Stimulated activated naive CD8-positive, alpha-beta T cell treated with anti-CD3 and anti-CD28 coated beads, Interleukin-15, amount 100 ng/mL, for 72 hours (primary cell): Measurements from ENCODE around the gene FARS2.
A peak's percentile ranks its signal among the peaks of the same experiment; 100 is the strongest.
"Not testable (repeated sequence)": the region's sequence is repeated elsewhere in the genome, so short reads cannot be mapped to it uniquely, and the experiment has no call there.

ENCODE experiments used
- ATAC-seq: fragments of 150-1000 bp; cut with Tn5 transposase; 2 replicates; pipeline ENCODE4 v1.10.0; 2021; ENCODE audit warnings: mild to moderate bottlenecking, moderate library complexity
- DNase-seq, 2 donors: peaks; one replicate each; pipeline ENCODE4 v3.0.0; 2021 to 2022
- H3K27ac Mint-ChIP-seq, 2 donors: one replicate each; pipeline ENCODE4 v1.8.0; 2022; ENCODE audit warnings: mild to moderate bottlenecking in 2 of 2, mixed read lengths in 2 of 2, moderate library complexity in 2 of 2
- H3K27me3 Mint-ChIP-seq: one replicate; pipeline ENCODE4 v1.8.0; 2022; ENCODE audit warnings: mixed read lengths
- H3K4me1 Mint-ChIP-seq: one replicate; pipeline ENCODE4 v1.8.0; 2022; ENCODE audit warnings: mild to moderate bottlenecking, mixed read lengths
- H3K4me3 Mint-ChIP-seq, 2 donors: one replicate each; pipeline ENCODE4 v1.8.0; 2022; ENCODE audit warnings: mild to moderate bottlenecking in 2 of 2, mixed read lengths in 2 of 2, moderate library complexity in 1 of 2
- H3K9me3 Mint-ChIP-seq, 2 donors: one replicate each; pipeline ENCODE4 v1.8.0; 2022; ENCODE audit warnings: mixed read lengths in 2 of 2

The FARS2 gene

DNA sequence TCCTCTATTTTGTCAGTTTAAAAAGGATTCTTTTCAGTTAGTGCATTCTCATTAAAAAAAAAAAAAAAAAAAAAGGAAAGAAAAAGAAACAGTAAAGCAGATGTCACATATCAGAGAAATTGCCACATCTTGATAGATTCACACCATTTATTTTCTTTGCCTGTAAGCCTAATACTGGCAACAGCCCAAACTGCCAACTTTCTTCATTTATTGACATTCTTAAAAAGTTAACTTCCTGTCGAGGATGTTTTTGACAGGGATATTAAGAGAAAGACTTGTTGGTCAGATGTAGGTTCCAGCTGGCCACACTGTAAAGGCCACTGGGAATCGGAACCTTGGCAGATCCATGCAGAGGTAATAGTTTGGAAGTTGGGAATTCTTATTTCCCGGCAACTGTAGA, 412.8 kb downstream of the FARS2 start:
- no peak for ATAC-seq
- peaks cover 35% of the 10 kb centered on the region for H3K4me1 Mint-ChIP-seq
- H3K4me3 Mint-ChIP-seq: no peak overlapping the region
- H3K27ac Mint-ChIP-seq: no peak overlapping the region
- H3K9me3 Mint-ChIP-seq: no peaks in the 10 kb centered on the region
- no peak for DNase-seq
- no peaks in the 10 kb centered on the region for H3K27me3 Mint-ChIP-seq

DNA sequence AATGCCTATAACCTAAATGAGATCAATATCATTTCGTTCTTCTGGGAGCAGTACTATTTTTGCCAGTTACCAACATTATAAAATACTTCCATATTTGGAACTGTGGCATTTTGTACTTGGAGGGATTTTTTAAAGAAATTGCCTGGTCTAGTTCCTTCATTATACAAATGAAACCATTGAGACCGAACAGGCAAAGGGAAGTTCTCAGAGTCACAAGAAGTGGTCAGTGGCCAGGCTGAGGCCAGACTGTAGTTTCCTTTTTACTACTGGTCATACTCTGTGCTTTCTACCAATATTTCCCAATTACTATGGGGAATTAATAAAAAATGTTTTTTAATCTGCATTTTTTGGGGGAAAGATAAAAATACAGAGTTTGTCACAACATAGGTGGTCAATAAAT, 413.4 kb downstream of the FARS2 start:
- no peak for DNase-seq
- peaks cover 41% of the 10 kb centered on the region for H3K4me1 Mint-ChIP-seq

DNA sequence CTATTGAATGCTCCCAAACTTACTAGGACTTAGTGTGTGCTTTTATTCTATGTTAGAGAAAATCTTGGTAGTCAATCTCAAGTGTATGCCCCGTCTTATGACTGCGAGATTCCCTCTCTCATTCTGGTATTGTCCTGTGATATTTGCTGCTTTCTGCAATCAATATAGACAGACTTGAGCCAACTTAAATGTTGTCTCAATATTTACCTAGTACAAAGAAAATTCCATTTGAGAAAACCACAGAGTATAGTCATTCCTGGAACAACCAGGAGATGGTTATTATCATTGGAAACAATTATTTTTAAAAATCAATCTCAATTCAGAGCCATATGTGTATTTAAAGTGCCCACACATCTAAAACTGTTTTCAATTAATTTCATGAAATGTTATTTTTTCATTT, 415.4 kb downstream of the FARS2 start:
- Mint-ChIP-seq H3K27me3 (no peaks in the 10 kb centered on the region), H3K9me3 (no peaks in the 10 kb centered on the region), H3K4me1 (peaks cover 41% of the 10 kb centered on the region), H3K27ac (no peak overlapping the region), H3K4me3 (no peak overlapping the region)
- ATAC-seq: no peak
- DNase-seq: no peak

More for the DNA sequence above, 413.4 kb downstream of the FARS2 start:
- no peaks in the 10 kb centered on the region for H3K27me3 Mint-ChIP-seq
- ATAC-seq: no peak
- no peaks in the 10 kb centered on the region for H3K9me3 Mint-ChIP-seq
- H3K4me3 Mint-ChIP-seq: no peak overlapping the region
- H3K27ac Mint-ChIP-seq: no peak overlapping the region

DNA sequence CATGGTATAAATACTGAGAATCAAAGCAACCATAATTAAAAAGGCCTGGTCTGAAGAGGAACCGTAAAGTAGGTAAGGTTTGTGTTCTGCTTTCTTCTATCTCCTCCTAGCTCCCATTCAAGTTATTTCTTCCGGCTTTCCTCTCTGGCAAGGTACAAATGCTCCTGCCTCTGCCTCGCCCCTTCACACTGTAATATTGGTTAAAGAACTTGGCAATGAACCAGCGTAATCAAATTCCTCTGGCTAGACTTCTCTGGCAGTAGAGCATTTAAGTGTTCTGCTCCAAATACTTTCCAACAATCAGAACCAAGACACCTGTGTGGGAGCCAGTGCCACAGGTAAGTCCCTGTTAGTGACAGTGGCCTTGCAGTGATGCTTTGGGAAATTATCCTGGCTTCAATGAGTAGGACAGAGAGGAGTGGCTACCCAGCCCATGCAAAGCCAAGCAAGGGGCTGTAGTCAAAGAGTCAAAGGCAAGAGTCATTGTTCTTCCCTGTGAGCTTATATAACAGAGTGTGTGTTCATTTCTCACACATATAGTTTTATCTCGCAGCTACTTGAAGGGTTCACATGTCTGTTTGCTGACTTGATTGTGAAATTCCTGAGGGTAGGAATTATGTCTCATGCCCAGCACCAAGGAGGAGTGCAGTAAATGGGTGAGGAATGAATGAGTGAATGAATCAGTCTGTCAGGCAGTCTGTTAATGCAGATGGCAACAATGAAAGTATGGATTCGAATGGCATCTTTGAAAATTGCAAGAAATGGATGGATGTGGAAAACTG, 416.1 kb downstream of the FARS2 start:
- DNase-seq: no peak
- Mint-ChIP-seq H3K27me3 (no peaks in the 10 kb centered on the region), H3K4me3 (no peak overlapping the region), H3K27ac (no peak overlapping the region), H3K4me1 (peaks cover 36% of the 10 kb centered on the region), H3K9me3 (no peaks in the 10 kb centered on the region)
- no peak for ATAC-seq

DNA sequence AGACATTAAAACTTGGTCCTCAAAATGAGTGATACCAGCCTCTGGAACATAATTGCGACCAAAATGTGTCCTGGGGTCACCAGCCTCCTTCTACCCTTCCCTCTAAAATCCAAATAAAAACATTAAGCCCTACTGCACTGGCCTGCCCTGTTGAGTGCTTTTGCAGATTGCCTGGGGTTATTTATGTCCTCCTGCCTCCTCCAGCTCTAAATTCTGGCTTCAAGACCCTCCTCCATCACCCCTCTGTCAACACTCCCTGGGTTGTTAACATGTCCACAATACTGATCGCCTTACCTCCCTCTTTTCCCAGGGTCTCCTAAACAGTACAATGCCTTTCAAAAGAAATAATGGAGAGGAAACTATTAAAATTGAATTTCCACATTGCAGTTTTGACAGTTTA, 418.0 kb downstream of the FARS2 start:
- H3K27me3 Mint-ChIP-seq: no peaks in the 10 kb centered on the region
- no peak for DNase-seq
- ATAC-seq: no peak
- H3K9me3 Mint-ChIP-seq: peaks cover 0 to 7% of the 10 kb centered on the region in 2 donors
- no peak overlapping the region for H3K4me3 Mint-ChIP-seq
- no peak overlapping the region for H3K27ac Mint-ChIP-seq
- H3K4me1 Mint-ChIP-seq: peaks cover 31% of the 10 kb centered on the region

DNA sequence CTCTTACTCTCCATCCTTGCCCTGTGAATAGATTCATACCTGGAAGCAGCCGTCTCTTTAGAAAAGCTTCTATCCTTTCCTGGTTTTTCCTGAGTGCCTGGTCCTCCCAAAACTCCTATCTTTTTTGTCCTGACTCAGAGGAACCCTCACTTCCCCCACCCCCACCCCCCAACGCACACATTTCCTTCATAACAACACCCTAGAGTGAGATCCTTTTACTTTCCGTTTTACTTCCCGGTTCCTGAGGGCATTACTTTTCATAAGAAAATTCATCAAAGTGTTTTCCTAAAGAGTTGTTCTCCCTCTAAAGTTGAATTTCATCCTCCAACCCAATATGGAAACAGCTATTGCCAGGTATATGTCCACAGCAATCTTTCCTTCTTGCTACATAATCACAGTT, 418.4 kb downstream of the FARS2 start:
- H3K9me3 Mint-ChIP-seq: peaks cover 0 to 7% of the 10 kb centered on the region in 2 donors
- ATAC-seq (no peak), DNase-seq (no peak)
- no peak overlapping the region for H3K4me3 Mint-ChIP-seq
- no peaks in the 10 kb centered on the region for H3K27me3 Mint-ChIP-seq
- H3K27ac Mint-ChIP-seq: peak overlapping the region in 1 of 2 donors; percentile 72
- peaks cover 31% of the 10 kb centered on the region for H3K4me1 Mint-ChIP-seq

DNA sequence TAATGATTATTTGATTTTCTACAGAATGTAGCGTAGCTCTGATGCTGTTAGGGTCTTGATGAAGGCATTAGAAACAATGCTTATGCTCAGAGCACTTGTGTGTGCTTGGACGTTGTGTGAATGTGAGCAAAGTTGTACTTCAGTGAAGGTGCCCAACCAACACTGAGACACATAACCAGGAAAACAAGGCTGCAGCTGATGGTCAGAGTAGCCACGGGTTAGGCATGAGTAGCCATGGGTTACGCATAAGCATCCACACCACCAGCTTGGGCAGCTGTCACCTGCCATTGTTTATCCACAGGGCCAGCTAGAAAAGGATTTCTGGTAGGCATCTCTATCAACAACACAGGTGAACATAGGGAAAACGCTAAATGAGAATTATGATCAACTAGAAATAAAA, 418.8 kb downstream of the FARS2 start:
- DNase-seq: no peak
- Mint-ChIP-seq H3K9me3 (peaks cover 0 to 7% of the 10 kb centered on the region in 2 donors), H3K27ac (peak overlapping the region in 1 of 2 donors; percentile 72), H3K4me3 (no peak overlapping the region), H3K4me1 (peaks cover 31% of the 10 kb centered on the region), H3K27me3 (no peaks in the 10 kb centered on the region)
- no peak for ATAC-seq

DNA sequence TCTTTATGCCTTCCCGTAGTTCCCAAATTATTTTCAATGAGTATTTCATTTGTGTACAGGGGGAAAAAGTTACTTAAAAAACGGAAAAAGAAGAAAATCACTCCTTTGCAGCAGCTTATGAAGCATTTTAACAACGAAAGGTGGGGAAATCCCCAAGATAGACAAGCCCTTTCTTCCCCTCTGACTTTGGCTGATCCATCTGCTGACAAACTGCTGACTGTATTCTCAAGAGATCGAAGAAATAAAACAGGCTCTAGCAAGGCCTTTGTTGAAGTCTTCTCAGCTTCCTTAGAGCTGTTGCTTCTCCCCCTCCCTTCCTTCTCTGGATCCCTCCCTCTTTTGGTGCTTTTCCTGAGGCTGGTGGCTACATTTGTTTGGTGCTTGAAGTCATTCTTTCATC, 420.2 kb downstream of the FARS2 start:
- no peak overlapping the region for H3K4me3 Mint-ChIP-seq
- no peak overlapping the region for H3K27ac Mint-ChIP-seq
- peaks cover 0 to 7% of the 10 kb centered on the region in 2 donors for H3K9me3 Mint-ChIP-seq
- ATAC-seq (no peak), DNase-seq (no peak)
- peaks cover 31% of the 10 kb centered on the region for H3K4me1 Mint-ChIP-seq
- no peaks in the 10 kb centered on the region for H3K27me3 Mint-ChIP-seq

DNA sequence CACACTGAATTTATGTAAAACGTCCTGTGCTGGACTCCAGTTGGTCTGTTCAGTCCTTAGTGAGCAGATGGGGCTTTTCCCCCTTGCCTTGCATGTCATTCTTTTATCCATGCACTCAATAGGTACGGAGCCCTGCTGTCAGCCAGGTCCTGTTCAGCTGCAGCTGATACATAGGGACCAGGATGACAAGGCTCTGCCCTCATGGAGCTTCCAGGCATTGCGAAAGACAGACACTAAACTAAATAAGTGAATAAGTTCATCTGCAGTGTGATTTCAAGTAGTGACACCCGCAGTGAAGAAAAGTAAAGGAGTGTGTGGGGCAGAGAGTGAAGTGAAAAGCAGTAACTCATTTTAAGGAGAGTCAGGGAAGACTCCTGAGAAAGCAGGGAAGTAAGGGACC, 421.2 kb downstream of the FARS2 start:
- ATAC-seq (no peak), DNase-seq (no peak)
- Mint-ChIP-seq H3K27me3 (no peaks in the 10 kb centered on the region), H3K27ac (no peak overlapping the region), H3K4me3 (no peak overlapping the region), H3K4me1 (peaks cover 30% of the 10 kb centered on the region), H3K9me3 (peaks cover 0 to 7% of the 10 kb centered on the region in 2 donors)

DNA sequence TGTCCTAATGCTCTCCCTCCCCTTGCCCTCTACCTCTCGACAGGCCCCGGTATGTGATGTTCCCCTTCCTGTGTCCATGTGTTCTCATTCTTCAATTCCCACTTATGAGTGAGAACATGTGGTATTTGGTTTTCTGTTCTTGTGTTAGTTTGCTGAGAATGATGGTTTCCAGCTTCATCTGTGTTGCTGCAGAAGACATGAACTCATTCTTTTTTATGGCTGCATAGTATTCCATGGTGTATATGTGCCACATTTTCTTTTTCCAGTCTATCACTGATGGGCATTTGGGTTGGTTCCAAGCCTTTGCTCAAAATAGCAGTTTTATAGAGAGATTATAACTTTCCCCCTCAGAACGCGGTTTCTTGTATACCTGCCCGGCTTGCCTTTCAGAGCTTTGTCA, 422.4 kb downstream of the FARS2 start:
- not testable (repeated sequence) for H3K27ac Mint-ChIP-seq, ATAC-seq, H3K9me3 Mint-ChIP-seq, H3K27me3 Mint-ChIP-seq, H3K4me3 Mint-ChIP-seq, DNase-seq
- H3K4me1 Mint-ChIP-seq: peaks cover 25% of the 10 kb centered on the region

DNA sequence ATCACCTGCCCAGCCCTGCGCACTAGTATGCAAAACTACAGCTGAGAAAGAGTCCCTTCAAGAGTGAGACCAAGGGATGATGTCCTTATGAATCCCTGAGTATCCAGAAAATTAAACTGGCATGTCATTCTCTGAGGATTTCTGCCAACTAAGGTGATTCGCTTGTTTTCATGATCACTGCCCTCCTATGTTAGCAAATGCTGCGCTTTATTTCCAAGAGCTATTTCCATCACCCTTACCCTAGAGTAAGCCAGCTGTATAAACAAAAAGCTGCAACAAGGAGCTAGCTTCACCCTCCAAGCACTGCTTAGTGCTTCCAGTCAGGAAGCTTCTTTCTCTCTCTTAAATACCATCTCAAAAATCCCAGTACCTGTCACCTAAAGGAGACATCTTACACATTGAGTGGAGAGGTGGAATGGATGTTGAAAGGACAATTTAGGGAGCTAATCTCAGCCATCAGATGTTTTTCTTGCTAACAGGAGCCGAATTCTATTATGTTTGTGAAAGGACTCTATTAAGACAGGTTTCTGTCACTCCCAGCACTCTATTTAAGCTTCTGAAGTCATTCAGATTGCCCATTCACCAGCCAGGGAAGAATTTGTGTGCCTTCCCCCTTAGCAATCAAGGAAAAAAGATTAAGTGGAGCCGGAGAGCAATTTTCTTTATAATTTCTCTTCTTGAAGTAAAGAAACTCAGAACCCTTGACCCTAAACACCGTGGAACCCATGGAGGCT, 423.2 kb downstream of the FARS2 start:
- no peak overlapping the region for H3K27ac Mint-ChIP-seq
- ATAC-seq: no peak
- no peaks in the 10 kb centered on the region for H3K27me3 Mint-ChIP-seq
- H3K9me3 Mint-ChIP-seq: peaks cover 0 to 7% of the 10 kb centered on the region in 2 donors
- no peak overlapping the region for H3K4me3 Mint-ChIP-seq
- H3K4me1 Mint-ChIP-seq: peaks cover 17% of the 10 kb centered on the region
- no peak for DNase-seq

DNA sequence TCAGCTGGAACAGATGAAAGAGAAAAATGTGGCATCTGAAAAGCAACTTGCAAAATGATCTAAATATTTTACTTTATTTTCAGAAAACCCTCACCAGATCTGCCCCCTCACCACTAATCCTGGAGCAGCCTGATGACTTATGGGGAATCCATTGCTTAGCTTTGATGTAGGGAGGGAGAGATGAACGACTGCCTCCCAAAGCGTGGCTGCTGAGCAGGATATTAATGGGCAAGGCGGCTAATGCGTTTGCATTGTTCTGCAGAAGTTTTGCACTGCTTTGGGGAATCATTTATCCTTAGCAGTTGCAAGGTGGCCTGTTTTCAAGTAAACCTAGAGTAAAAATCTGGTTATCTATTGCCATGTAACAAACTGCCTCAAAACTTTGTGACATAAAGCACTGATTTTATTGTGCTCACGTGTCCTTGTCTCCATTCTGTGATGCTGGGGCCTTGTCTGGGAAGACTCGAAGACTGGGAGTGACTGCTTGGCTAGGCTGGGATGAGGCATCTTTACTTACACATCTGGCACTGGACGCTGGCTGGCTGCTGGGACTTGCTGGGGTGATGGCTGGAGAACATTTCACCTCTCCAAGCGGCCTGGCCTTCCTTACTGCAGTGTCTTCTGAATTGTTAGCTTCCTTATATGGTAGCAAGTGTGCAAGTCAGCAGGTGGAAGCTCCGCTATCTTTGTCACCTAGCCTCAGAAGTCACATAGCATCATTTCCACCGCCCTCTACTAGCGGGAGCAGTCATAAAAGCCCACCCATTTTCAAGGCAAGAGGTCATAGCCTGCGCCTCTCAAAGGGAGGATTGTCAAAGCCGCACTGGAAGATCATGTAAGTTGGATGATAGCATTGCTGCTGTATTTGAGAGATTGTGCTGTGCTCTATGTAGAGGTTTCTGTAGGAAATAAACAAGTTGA, 432.2 kb downstream of the FARS2 start:
- DNase-seq (no peak), ATAC-seq (no peak)
- H3K27me3 Mint-ChIP-seq: no peaks in the 10 kb centered on the region
- no peak overlapping the region for H3K4me3 Mint-ChIP-seq
- H3K9me3 Mint-ChIP-seq: peaks cover 10 to 18% of the 10 kb centered on the region in 2 donors
- no peak overlapping the region for H3K27ac Mint-ChIP-seq
- H3K4me1 Mint-ChIP-seq: peaks cover 17% of the 10 kb centered on the region

DNA sequence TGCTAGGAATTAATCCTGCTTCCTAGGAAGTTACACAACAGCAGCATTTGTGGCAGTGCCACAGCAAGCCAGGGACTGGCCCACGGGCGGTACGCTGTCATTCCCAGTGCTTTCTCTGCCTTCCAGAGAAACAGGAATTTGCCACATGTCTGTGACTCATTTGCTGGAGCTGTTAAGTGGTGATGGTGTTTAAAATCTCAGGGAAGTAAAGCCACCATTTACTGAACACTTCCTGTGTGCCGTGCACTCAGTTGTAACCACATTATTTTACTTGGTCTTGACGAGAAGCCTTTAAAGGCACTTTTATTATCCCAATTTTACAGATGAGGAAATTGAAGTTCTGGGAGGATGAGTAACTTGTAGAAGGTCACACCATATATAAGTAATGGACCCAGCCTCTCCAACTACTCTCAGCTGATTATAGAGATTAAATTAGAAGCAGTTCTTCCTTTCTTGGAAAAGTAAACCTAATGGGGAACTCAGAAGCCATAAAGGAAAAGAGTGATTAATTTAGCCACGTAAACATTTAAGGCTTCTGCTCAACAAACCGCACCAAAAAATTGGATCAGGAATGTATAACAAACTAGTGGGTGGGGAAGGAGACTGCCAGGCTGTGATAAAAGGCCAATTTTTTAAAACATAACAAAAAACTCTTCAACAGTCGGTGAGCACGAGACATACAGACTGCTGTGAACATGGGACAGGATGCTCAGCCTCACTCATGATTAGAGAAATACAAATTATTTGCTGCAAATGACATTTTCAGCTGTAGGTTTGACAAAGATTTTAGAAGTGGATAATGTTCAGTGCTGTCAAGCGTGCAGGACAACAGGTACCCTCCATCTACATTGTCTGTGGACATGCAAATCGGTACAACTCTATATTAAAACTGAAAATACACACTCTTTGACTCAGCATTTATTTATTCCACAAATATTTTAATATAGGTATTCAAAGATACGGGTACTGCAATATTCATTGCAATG, 434.2 kb downstream of the FARS2 start:
- Mint-ChIP-seq H3K9me3 (peaks cover 4 to 17% of the 10 kb centered on the region in 2 donors), H3K27me3 (no peaks in the 10 kb centered on the region), H3K4me3 (no peak overlapping the region), H3K4me1 (peaks cover 27% of the 10 kb centered on the region), H3K27ac (peak overlapping the region in 1 of 2 donors; percentile 6)
- DNase-seq: no peak
- no peak for ATAC-seq

DNA sequence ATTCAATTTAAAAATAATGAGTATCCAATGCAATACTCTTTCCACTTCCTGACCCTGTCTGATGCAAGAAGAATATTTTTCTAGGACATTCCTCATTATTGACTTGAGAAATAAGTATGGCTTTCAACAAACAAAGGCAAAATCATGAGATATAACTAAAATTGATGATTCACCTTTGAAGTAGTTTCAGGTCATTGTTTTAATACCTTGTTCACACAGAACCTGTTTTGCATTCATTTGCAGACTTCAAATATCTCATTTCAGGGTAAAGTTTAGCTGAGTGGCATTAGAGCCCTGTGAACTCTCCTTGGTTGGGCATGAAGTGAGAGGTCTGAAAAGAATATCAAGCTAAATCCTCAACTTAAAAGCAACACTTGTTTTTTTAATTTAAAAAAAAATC, 436.2 kb downstream of the FARS2 start:
- no peak for ATAC-seq

More for the DNA sequence above, 436.2 kb downstream of the FARS2 start:
- H3K4me3 Mint-ChIP-seq: no peak overlapping the region
- no peak for DNase-seq
- peaks cover 27% of the 10 kb centered on the region for H3K4me1 Mint-ChIP-seq
- peaks cover 4 to 5% of the 10 kb centered on the region in 2 donors for H3K9me3 Mint-ChIP-seq
- no peak overlapping the region for H3K27ac Mint-ChIP-seq
- no peaks in the 10 kb centered on the region for H3K27me3 Mint-ChIP-seq
